GM21529 (cell line): ENCODE results near the gene FOXD2.
"Not testable (repeated sequence)": the region's sequence is repeated elsewhere in the genome, so short reads cannot be mapped to it uniquely, and the experiment has no call there.

Experiments used
- ATAC-seq: cut with Tn5 transposase; IDR thresholded peaks from one replicate; pipeline ENCODE4 v1.9.1; 2021; ENCODE audit not compliant: unreplicated experiment

Gene FOXD2

GRCh38 chr1:47439017-47439818, 1.4 kb downstream of the FOXD2 start:
- no peak for ATAC-seq

- ATAC-seq, result no peak
Observed at GRCh38 chr1:47439819-47440598, 2.2 kb downstream of the FOXD2 start.

- ATAC-seq, result no peak
Observed at GRCh38 chr1:47440599-47441081, 2.8 kb downstream of the FOXD2 start.

- ATAC-seq, result no peak
Observed at GRCh38 chr1:47441450-47442106, 3.7 kb downstream of the FOXD2 start.

- no peak for ATAC-seq
Observed at GRCh38 chr1:47442202-47442601, 4.4 kb downstream of the FOXD2 start.

- no peak for ATAC-seq
Observed at GRCh38 chr1:47442842-47443529, 5.1 kb downstream of the FOXD2 start.

GRCh38 chr1:47443530-47444296, 5.9 kb downstream of the FOXD2 start:
- ATAC-seq, result no peak

GRCh38 chr1:47444297-47444561, 6.4 kb downstream of the FOXD2 start:
- ATAC-seq, result no peak

GRCh38 chr1:47444562-47445465, 7.0 kb downstream of the FOXD2 start:
- no peak for ATAC-seq

GRCh38 chr1:47445823-47446550, 8.1 kb downstream of the FOXD2 start:
- no peak for ATAC-seq

GRCh38 chr1:47448462-47449222, 10.8 kb downstream of the FOXD2 start:
- ATAC-seq, result no peak

- no peak for ATAC-seq
Observed at GRCh38 chr1:47449822-47450552, 12.1 kb downstream of the FOXD2 start.

GRCh38 chr1:47450606-47451005, 12.8 kb downstream of the FOXD2 start:
- ATAC-seq, result no peak

- ATAC-seq, result no peak
Observed at GRCh38 chr1:47452426-47452825, 14.6 kb downstream of the FOXD2 start.

GRCh38 chr1:47453910-47454309, 16.1 kb downstream of the FOXD2 start:
- not testable (repeated sequence) for ATAC-seq

GRCh38 chr1:47456250-47456649, 18.4 kb downstream of the FOXD2 start:
- ATAC-seq, result no peak

- not testable (repeated sequence) for ATAC-seq
Observed at GRCh38 chr1:47457547-47457946, 19.7 kb downstream of the FOXD2 start.
